Activated CD8-positive, alpha-beta T cell treated with anti-CD3 and anti-CD28 coated beads for 36 hours (primary cell): ENCODE results near the gene UFSP1. TPM values are rescaled to one million over a fixed set of nuclear protein-coding genes. Genes with fewer than 3 reads are reported as not detected.
"Not testable (repeated sequence)": the region's sequence is repeated elsewhere in the genome, so short reads cannot be mapped to it uniquely, and the experiment has no call there.

Experiments used
- ATAC-seq: fragments of 200-7000 bp; cut with Tn5 transposase; one replicate; pipeline ENCODE4 v1.10.0; 2021; ENCODE audit warnings: mild to moderate bottlenecking, moderate library complexity
- CTCF ChIA-PET: fragments of 350-600 bp; sonication (Branson Sonifier 250); formaldehyde crosslinking; loops from one replicate; lab custom pipeline; 2021; ENCODE audit warnings: antibody characterized with exemption; lab: Charles Lee
- POLR2A ChIA-PET: fragments of 350-600 bp; sonication (Branson Sonifier 250); formaldehyde crosslinking; loops from one replicate; lab custom pipeline; 2021; ENCODE audit warnings: antibody characterized with exemption; lab: Charles Lee
- DNase-seq: peaks from one replicate; pipeline ENCODE4 v3.0.0-alpha.2; 2020
- H3K27ac Mint-ChIP-seq: one replicate; pipeline ENCODE4 v1.8.0; 2021; ENCODE audit warnings: mild to moderate bottlenecking, mixed read lengths
- H3K27me3 Mint-ChIP-seq: one replicate; pipeline ENCODE4 v1.8.0; 2021; ENCODE audit warnings: mixed read lengths
- H3K36me3 Mint-ChIP-seq: one replicate; pipeline ENCODE4 v1.8.0; 2021; ENCODE audit warnings: low read depth, mixed read lengths
- H3K4me1 Mint-ChIP-seq: one replicate; pipeline ENCODE4 v1.8.0; 2021; ENCODE audit warnings: low read depth, mixed read lengths
- H3K4me3 Mint-ChIP-seq: one replicate; pipeline ENCODE4 v1.8.0; 2021; ENCODE audit warnings: mild to moderate bottlenecking, moderate library complexity, mixed read lengths
- H3K9me3 Mint-ChIP-seq: one replicate; pipeline ENCODE4 v1.8.0; 2021; ENCODE audit warnings: mixed read lengths
- intact Hi-C: fragments of 100-400 bp; cut with micrococcal nuclease; formaldehyde crosslinking; loops from one replicate; pipeline ENCODE4 v1.10.0; 2022
- total RNA-seq, 2 experiments: library from RNA; stranded (reverse); gene quantifications; one replicate each; pipeline ENCODE4 v1.2.3, GENCODE V29; 2021
- TF ChIP-seq, protein P1 (sequence below): fragments of 200-600 bp; IDR thresholded peaks from one replicate; pipeline ENCODE4 v1.8.0; 2022; ENCODE audit warnings: antibody characterized with exemption, mild to moderate bottlenecking

The UFSP1 gene
- 1 to 10 TPM; 2.1 to 2.2 TPM for total RNA-seq

DNA sequence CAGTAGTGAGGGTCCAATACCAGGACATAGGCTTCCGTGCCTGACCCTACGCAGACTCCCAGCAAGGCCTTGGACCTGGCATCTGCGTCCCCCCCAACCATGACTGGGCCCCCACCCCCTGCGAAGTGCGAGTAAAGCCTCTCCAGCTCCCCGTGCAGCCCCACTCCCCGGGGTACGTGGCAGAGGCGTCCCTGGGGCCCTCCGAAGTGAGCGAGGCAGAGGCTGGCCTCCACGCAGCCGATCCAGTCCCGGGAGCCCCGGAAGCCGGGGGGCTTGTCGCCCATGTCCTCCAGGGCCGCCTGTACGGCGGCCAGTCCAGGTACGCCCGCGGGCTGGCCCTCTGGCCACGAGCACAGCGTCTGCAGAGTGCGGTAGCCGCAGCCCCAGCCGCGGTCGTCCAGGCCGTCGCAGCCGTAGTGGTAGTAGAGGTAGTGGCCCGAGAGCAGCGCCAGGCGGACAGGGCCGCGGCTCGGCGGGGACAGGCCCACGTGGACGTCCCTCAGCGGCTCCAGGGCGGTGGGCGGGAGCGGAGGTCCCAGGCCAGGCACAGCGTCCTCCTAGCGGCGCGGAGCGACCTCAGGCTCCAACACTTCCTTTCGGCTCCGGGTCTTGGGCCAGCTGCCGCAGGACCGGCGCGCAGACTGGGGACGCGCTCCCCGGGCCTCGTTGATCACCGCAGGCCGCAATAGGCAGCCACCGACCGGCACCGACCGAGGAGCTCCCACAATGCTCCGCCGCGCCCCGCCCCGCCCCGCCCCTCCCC, at the start of gene UFSP1:
Gene UFSP1 (minus strand): TSS at position 728 of the 763 bp plus-strand sequence. CDS start 444 bp downstream, at position 284.
- POLR2A ChIA-PET = interaction anchor here (0.7 to 7.4 kb wide), 10 partner anchors 8 to 432 kb away, joined by 3 to 167 read pairs (median 3); partner anchors contain the start of genes IFT22, MOSPD3, MUC3A and PLOD3

GRCh38 chr7:100936167-100936566, 46.7 kb upstream of the UFSP1 start:
- ATAC-seq, CTCF ChIA-PET, POLR2A ChIA-PET, H3K36me3 Mint-ChIP-seq, intact Hi-C loops, H3K9me3 Mint-ChIP-seq, H3K27ac Mint-ChIP-seq, DNase-seq, H3K4me1 Mint-ChIP-seq, H3K27me3 Mint-ChIP-seq, H3K4me3 Mint-ChIP-seq: not testable (repeated sequence)

More for the DNA sequence above, at the start of gene UFSP1:
- H3K9me3 Mint-ChIP-seq = no peaks in the 10 kb centered on the region
- H3K4me3 Mint-ChIP-seq = peak within 1 kb of the TSS; percentile 73
- peaks cover 23% of the 10 kb centered on the region for H3K27me3 Mint-ChIP-seq
- CTCF ChIA-PET = interaction anchor here (0.6 to 1.9 kb wide), 17 partner anchors 9 to 304 kb away, joined by 3 to 9 read pairs (median 4); partner anchors contain the start of genes POP7, SLC12A9 and SRRT
- peaks cover 43% of the 10 kb centered on the region for H3K4me1 Mint-ChIP-seq
- peak within 1 kb of the TSS; percentile 94 for H3K27ac Mint-ChIP-seq
- TF ChIP-seq, protein P1, sequence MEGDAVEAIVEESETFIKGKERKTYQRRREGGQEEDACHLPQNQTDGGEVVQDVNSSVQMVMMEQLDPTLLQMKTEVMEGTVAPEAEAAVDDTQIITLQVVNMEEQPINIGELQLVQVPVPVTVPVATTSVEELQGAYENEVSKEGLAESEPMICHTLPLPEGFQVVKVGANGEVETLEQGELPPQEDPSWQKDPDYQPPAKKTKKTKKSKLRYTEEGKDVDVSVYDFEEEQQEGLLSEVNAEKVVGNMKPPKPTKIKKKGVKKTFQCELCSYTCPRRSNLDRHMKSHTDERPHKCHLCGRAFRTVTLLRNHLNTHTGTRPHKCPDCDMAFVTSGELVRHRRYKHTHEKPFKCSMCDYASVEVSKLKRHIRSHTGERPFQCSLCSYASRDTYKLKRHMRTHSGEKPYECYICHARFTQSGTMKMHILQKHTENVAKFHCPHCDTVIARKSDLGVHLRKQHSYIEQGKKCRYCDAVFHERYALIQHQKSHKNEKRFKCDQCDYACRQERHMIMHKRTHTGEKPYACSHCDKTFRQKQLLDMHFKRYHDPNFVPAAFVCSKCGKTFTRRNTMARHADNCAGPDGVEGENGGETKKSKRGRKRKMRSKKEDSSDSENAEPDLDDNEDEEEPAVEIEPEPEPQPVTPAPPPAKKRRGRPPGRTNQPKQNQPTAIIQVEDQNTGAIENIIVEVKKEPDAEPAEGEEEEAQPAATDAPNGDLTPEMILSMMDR = no peak
- DNase-seq (no peak), ATAC-seq (peak; percentile 37)
- H3K36me3 Mint-ChIP-seq = peaks cover 48% of the 10 kb centered on the region
- intact Hi-C loops = no loop called here

- ATAC-seq, POLR2A ChIA-PET, H3K9me3 Mint-ChIP-seq, H3K36me3 Mint-ChIP-seq, CTCF ChIA-PET, H3K4me1 Mint-ChIP-seq, H3K27ac Mint-ChIP-seq, H3K27me3 Mint-ChIP-seq, DNase-seq, intact Hi-C loops, H3K4me3 Mint-ChIP-seq: not testable (repeated sequence)
Measured at GRCh38 chr7:100935381-100935780, 45.9 kb upstream of the UFSP1 start.

GRCh38 chr7:100933734-100934133, 44.2 kb upstream of the UFSP1 start:
- DNase-seq (no peak), ATAC-seq (no peak)
- H3K27me3 Mint-ChIP-seq = peaks cover 8% of the 10 kb centered on the region
- no peaks in the 10 kb centered on the region for H3K36me3 Mint-ChIP-seq
- no peak overlapping the region for H3K27ac Mint-ChIP-seq
- no peaks in the 10 kb centered on the region for H3K4me1 Mint-ChIP-seq
- peaks cover 5% of the 10 kb centered on the region for H3K9me3 Mint-ChIP-seq
- ChIA-PET CTCF (no interaction called here), POLR2A (no interaction called here)
- intact Hi-C loops = no loop called here
- no peak overlapping the region for H3K4me3 Mint-ChIP-seq
- TF ChIP-seq, protein P1 = no peak

DNA sequence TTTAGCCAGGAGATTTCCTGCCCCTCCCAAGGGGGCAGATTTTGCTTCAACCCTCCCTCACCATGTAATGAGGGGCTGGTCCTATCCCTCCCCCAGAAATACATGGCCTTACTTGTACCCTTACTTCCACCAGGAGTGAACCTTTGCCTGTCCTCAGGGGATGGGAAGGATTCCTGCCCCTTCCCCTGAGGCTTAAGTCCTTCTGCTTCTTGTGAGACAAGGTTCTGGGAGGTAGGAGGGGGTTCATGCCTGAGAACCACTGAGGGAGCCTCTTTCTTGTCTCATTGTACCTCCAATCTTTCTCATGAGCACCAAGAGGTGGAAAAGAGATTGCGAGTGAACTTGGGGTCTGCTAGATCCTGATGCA, 40.3 kb upstream of the UFSP1 start:
- H3K9me3 Mint-ChIP-seq = peaks cover 5% of the 10 kb centered on the region
- H3K4me3 Mint-ChIP-seq = no peak overlapping the region
- TF ChIP-seq, protein P1 = no peak
- H3K4me1 Mint-ChIP-seq = no peaks in the 10 kb centered on the region
- no peaks in the 10 kb centered on the region for H3K36me3 Mint-ChIP-seq
- H3K27me3 Mint-ChIP-seq = peaks cover 8% of the 10 kb centered on the region
- H3K27ac Mint-ChIP-seq = no peak overlapping the region
- DNase-seq (no peak), ATAC-seq (no peak)
- intact Hi-C loops = no loop called here
- ChIA-PET POLR2A (no interaction called here), CTCF (no interaction called here)

DNA sequence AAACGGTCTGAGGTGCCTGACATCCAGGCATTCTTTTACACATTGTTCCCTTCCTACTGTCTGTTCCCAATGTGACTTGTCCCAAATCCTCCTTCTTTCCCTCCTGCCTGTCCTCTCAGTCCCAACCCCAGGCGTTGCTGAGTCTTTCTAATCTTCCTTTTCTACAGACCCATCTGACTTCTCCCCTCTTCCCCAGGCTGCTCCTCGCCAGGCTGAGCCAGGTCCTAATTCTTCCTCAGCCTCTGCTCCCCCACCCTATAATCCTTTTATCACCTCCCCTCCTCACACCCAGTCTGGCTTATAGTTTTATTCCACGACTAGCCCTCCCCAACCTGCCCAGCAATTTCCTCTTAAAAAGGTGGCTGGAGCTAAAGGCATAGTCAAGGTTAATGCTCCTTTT, 34.1 kb upstream of the UFSP1 start:
- intact Hi-C loops, H3K27ac Mint-ChIP-seq: not testable (repeated sequence)

More for the DNA sequence above, 34.1 kb upstream of the UFSP1 start:
- H3K4me1 Mint-ChIP-seq, H3K9me3 Mint-ChIP-seq, H3K4me3 Mint-ChIP-seq, DNase-seq, ATAC-seq, POLR2A ChIA-PET, H3K36me3 Mint-ChIP-seq, CTCF ChIA-PET, H3K27me3 Mint-ChIP-seq: not testable (repeated sequence)
